ENCODE data around the gene PADI3.

Gene PADI3

GRCh38 chr1:17301767-17302166, 52.9 kb downstream of the PADI3 start:
- no peak for TF ChIP-seq CTCF (IDR thresholded peaks at IDR 0.05)

- no peak for TF ChIP-seq CTCF (IDR thresholded peaks at IDR 0.05)
These were observed 55.4 kb downstream of the PADI3 start for GRCh38 chr1:17304151-17304825.

GRCh38 chr1:17304826-17305175, 55.9 kb downstream of the PADI3 start:
- no peak for TF ChIP-seq CTCF (IDR thresholded peaks at IDR 0.05)

- no peak for TF ChIP-seq CTCF (IDR thresholded peaks at IDR 0.05)
These were observed 56.7 kb downstream of the PADI3 start for GRCh38 chr1:17305576-17306095.

GRCh38 chr1:17306407-17306806, 57.5 kb downstream of the PADI3 start:
- no peak for TF ChIP-seq CTCF (IDR thresholded peaks at IDR 0.05)

GRCh38 chr1:17306921-17307320, 58.0 kb downstream of the PADI3 start:
- no peak for TF ChIP-seq CTCF (IDR thresholded peaks at IDR 0.05)

GRCh38 chr1:17307329-17307728, 58.4 kb downstream of the PADI3 start:
- no peak for TF ChIP-seq CTCF (IDR thresholded peaks at IDR 0.05)

- TF ChIP-seq CTCF (IDR thresholded peaks at IDR 0.05): no peak
These were observed 59.0 kb downstream of the PADI3 start, which contains the start of gene PADI4 for GRCh38 chr1:17307946-17308345. Gene PADI4 (plus strand): TSS chr1:17308197. CDS start chr1:17308223, 26 bp downstream.
